Subcutaneous abdominal adipose tissue (tissue), 5 donors: ENCODE data around the gene NEURL2.

Experiments
- H3K27ac ChIP-seq: one replicate; pipeline ENCODE4 v1.7.0; 2013; ENCODE audit warnings: low read depth, mild to moderate bottlenecking, inconsistent platforms, low read length, moderate library complexity
- H3K27me3 ChIP-seq, 5 donors: one replicate each; pipeline ENCODE4 v1.7.0; 2013; ENCODE audit warnings: low read length in 5 of 5, inconsistent platforms in 1 of 5; ENCODE audit not compliant: control insufficient read depth in 5 of 5, insufficient read depth in 4 of 5
- H3K36me3 ChIP-seq, 5 donors: one replicate each; pipeline ENCODE4 v1.7.0; 2013; ENCODE audit warnings: low read length in 5 of 5; ENCODE audit not compliant: control insufficient read depth in 5 of 5, insufficient read depth in 5 of 5
- H3K4me1 ChIP-seq, 5 donors: one replicate each; pipeline ENCODE4 v1.7.0; 2013; ENCODE audit warnings: low read length in 5 of 5, mild to moderate bottlenecking in 3 of 5, moderate library complexity in 1 of 5; ENCODE audit not compliant: control insufficient read depth in 5 of 5, insufficient read depth in 5 of 5
- H3K4me3 ChIP-seq, 5 donors: one replicate each; pipeline ENCODE4 v1.7.0; 2013; ENCODE audit warnings: low read length in 5 of 5, low read depth in 1 of 5
- H3K9ac ChIP-seq, 5 donors: one replicate each; pipeline ENCODE4 v1.7.0; 2013; ENCODE audit warnings: low read length in 5 of 5, mild to moderate bottlenecking in 4 of 5, moderate library complexity in 3 of 5
- H3K9me3 ChIP-seq, 5 donors: one replicate each; pipeline ENCODE4 v1.7.0; 2013; ENCODE audit warnings: low read length in 5 of 5; ENCODE audit not compliant: control insufficient read depth in 5 of 5
- donor health status: healthy.
- donor health status: healthy.
- donor health status: healthy.
- donor health status: healthy.
- donor health status: healthy.

NEURL2 gene

DNA sequence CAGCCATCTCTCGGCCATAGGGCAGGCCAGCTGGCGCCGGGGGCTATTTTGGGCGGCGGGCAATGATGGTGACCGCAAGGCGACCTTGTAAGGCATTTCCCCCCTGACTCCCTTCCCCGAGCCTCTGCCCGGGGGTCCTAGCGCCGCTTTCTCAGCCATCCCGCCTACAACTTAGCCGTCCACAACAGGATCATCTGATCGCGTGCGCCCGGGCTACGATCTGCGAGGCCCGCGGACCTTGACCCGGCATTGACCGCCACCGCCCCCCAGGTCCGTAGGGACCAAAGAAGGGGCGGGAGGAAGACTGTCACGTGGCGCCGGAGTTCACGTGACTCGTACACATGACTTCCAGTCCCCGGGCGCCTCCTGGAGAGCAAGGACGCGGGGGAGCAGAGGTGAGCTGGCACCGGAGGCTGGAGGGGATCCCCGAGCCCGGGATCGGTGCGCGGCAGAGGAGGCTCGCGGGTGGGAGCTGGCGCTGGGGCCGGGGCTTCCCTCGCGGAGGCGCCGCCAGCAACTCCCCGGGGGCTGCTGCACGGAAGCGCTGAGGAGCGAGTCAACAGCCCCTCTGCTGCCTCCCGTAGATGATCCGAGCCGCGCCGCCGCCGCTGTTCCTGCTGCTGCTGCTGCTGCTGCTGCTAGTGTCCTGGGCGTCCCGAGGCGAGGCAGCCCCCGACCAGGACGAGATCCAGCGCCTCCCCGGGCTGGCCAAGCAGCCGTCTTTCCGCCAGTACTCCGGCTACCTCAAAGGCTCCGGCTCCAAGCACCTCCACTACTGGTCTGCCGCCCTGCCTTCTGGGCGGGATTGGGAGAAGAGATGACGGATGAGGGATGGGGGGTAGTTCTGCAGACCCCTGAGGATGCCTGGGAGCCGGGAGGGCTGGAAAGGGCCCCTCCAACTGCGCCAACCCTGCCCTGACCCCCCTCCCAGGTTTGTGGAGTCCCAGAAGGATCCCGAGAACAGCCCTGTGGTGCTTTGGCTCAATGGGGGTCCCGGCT is at the start of gene NEURL2, which contains the start of gene CTSA:
Gene NEURL2 (minus strand): TSS at position 224 of the 999 bp plus-strand sequence. CDS start 217 bp downstream, at position 7.
Gene CTSA (plus strand): TSS at position 351 of the 999 bp plus-strand sequence. CDS start 234 bp downstream, at position 585.
- H3K36me3 ChIP-seq, result peaks cover 5 to 53% (median 45%) of the 10 kb centered on the region in 5 donors
- H3K27ac ChIP-seq, result peak within 1 kb of the TSS; percentile 85
- H3K9me3 ChIP-seq, result no peaks in the 10 kb centered on the region
- H3K27me3 ChIP-seq, result no peaks in the 10 kb centered on the region
- H3K9ac ChIP-seq, result peak within 1 kb of the TSS; percentile 63 to 91 (median 79)
- H3K4me1 ChIP-seq, result peaks cover 5 to 35% (median 32%) of the 10 kb centered on the region in 5 donors
- H3K4me3 ChIP-seq, result peak within 1 kb of the TSS; percentile 68 to 83 (median 76)

GRCh38 chr20:45940469-45940868 is 49.5 kb upstream of the NEURL2 start:
- Histone ChIP-seq H3K4me1 (peaks cover 0 to 6% (median 5%) of the 10 kb centered on the region in 5 donors), H3K9me3 (no peaks in the 10 kb centered on the region), H3K27me3 (no peaks in the 10 kb centered on the region), H3K36me3 (peaks cover 18 to 83% (median 75%) of the 10 kb centered on the region in 5 donors), H3K27ac (no peak overlapping the region), H3K4me3 (no peak overlapping the region), H3K9ac (no peak overlapping the region)

DNA sequence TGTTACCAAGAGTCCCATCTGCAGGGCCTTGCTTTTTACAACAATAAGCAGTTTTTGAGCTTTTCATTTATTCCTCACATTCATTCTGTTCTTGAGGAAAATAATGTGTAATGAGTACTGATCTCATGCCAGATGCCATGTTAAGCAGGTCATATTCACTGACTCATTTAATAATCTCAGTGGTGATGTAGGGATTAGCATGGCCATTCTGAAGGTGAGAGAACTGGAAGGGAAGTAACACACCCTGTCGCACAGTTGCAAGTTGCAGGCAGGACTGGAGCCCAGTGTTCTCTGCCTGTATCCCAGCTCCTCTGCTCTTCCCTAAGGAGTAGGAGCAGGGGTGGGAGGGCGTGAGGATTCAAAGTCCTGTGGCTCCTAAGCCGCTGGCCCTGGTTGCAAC is 49.0 kb upstream of the NEURL2 start:
- no peak overlapping the region for H3K9ac ChIP-seq
- no peaks in the 10 kb centered on the region for H3K27me3 ChIP-seq
- H3K4me1 ChIP-seq, result peaks cover 0 to 7% (median 6%) of the 10 kb centered on the region in 5 donors
- no peaks in the 10 kb centered on the region for H3K9me3 ChIP-seq
- peaks cover 18 to 78% (median 71%) of the 10 kb centered on the region in 5 donors for H3K36me3 ChIP-seq
- H3K4me3 ChIP-seq, result no peak overlapping the region
- no peak overlapping the region for H3K27ac ChIP-seq

GRCh38 chr20:45938727-45939438 is 47.9 kb upstream of the NEURL2 start:
- H3K36me3 ChIP-seq, result peaks cover 12 to 67% (median 60%) of the 10 kb centered on the region in 5 donors
- peaks cover 0 to 10% (median 8%) of the 10 kb centered on the region in 5 donors for H3K4me1 ChIP-seq
- no peak overlapping the region for H3K4me3 ChIP-seq
- no peaks in the 10 kb centered on the region for H3K9me3 ChIP-seq
- H3K9ac ChIP-seq, result no peak overlapping the region
- H3K27ac ChIP-seq, result no peak overlapping the region
- no peaks in the 10 kb centered on the region for H3K27me3 ChIP-seq

DNA sequence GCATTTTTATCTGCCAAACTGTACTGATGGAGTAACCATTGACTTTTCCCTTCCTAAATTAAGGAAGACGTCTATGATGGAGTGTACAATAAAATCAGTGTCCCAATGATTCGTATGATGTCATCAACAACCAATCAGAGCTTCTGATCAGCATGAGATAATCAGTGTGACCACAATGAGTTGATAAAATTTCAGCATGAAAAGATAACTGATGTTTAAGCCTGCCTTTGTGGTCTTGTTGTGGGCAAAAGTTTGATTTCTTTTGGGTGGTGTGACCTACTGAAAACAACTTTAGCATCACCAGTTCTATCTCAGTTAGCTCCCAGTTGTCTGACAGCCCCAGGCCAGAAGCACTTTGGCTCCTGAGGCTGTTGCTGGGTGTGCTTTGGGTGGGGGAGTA is 46.8 kb upstream of the NEURL2 start:
- H3K4me1 ChIP-seq, result peaks cover 0 to 20% (median 18%) of the 10 kb centered on the region in 5 donors
- H3K4me3 ChIP-seq, result no peak overlapping the region
- no peaks in the 10 kb centered on the region for H3K27me3 ChIP-seq
- no peaks in the 10 kb centered on the region for H3K9me3 ChIP-seq
- H3K36me3 ChIP-seq, result peaks cover 10 to 56% (median 48%) of the 10 kb centered on the region in 5 donors
- H3K9ac ChIP-seq, result no peak overlapping the region
- H3K27ac ChIP-seq, result no peak overlapping the region

GRCh38 chr20:45935416-45936046 is 44.5 kb upstream of the NEURL2 start:
- no peaks in the 10 kb centered on the region for H3K27me3 ChIP-seq
- peaks cover 0 to 20% (median 18%) of the 10 kb centered on the region in 5 donors for H3K4me1 ChIP-seq
- H3K27ac ChIP-seq, result peak overlapping the region; percentile 84
- H3K9me3 ChIP-seq, result no peaks in the 10 kb centered on the region
- H3K9ac ChIP-seq, result peak overlapping the region; percentile 39 to 85 (median 64)
- peak overlapping the region; percentile 86 to 97 (median 95) for H3K4me3 ChIP-seq
- peaks cover 10 to 37% (median 35%) of the 10 kb centered on the region in 5 donors for H3K36me3 ChIP-seq

GRCh38 chr20:45934586-45935415 is 43.8 kb upstream of the NEURL2 start, which contains the start of gene PCIF1:
TSS of gene PCIF1 (plus strand) at chr20:45934683. CDS start at chr20:45939000, 4,317 bp downstream.
- Histone ChIP-seq H3K36me3 (peaks cover 8 to 30% (median 28%) of the 10 kb centered on the region in 5 donors), H3K9me3 (no peaks in the 10 kb centered on the region), H3K4me3 (peak within 1 kb of the TSS; percentile 86 to 97 (median 95)), H3K9ac (peak within 1 kb of the TSS; percentile 39 to 99 (median 98)), H3K4me1 (peaks cover 0 to 20% (median 18%) of the 10 kb centered on the region in 5 donors), H3K27ac (peak within 1 kb of the TSS; percentile 98), H3K27me3 (no peaks in the 10 kb centered on the region)

DNA sequence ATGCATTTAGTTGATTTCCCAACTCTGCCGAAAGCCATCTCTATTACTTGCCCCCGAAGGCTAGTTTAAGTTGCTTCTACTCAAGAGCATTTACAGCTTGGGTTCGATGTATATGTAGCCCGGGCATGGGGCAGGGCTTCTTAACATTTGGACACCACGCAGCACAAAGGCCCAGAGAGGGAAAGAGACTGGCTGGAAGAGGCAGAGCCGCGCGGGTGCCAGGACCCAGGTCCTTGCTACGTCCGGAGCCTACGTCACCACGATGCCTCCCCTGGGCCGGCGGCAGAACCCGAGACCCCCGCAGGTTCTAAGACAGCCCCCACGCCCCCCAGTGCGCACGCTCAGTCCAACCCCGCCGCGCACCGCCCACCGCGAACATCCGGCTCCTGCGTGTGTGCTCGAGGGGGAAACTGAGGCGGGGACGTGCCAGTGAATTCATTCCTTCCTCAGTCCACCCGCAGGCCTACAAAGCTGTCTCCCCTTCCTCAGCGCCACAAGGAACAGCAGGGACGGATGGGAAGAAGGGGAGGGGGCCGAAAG is 43.1 kb upstream of the NEURL2 start:
- Histone ChIP-seq H3K27me3 (no peaks in the 10 kb centered on the region), H3K9ac (peak overlapping the region; percentile 22 to 99 (median 98)), H3K4me3 (peak overlapping the region; percentile 86 to 96 (median 91)), H3K9me3 (no peaks in the 10 kb centered on the region), H3K27ac (peak overlapping the region; percentile 98), H3K4me1 (peaks cover 0 to 20% (median 18%) of the 10 kb centered on the region in 5 donors), H3K36me3 (peaks cover 8 to 23% (median 21%) of the 10 kb centered on the region in 5 donors)
